Left ventricle myocardium superior (tissue), 1 donor: Measurements from ENCODE around the gene RLN3. TPM values are rescaled to one million over a fixed set of nuclear protein-coding genes. Genes with fewer than 3 reads are reported as not detected.

Experiments
- ATAC-seq: fragments of 200-7000 bp; cut with Tn5 transposase; one replicate; pipeline ENCODE4 v1.9.1; 2020; ENCODE audit warnings: mild to moderate bottlenecking, moderate library complexity
- DNase-seq: peaks from one replicate; pipeline ENCODE4 v3.0.0-alpha.2; 2020
- intact Hi-C: fragments of 100-400 bp; cut with micrococcal nuclease; formaldehyde crosslinking; loops from one replicate; pipeline ENCODE4 v1.11.0; 2022
- total RNA-seq: library from RNA; stranded (reverse); fragmentation: NEBNext Ultra II Directional; extraction: Animal tissue kit (Norgen Biotek cat#: 25700); gene quantifications from one replicate; pipeline ENCODE4 v1.2.1, GENCODE V29; 2021
- donor health status: DM: no; HTN: yes; CAD: no; lungs with severe emphysema.

Gene RLN3
- total RNA-seq, 1 donor from 2014 or later, result not detected

- no peak for DNase-seq
- no peak for ATAC-seq
These were observed 34.2 kb upstream of the RLN3 start for GRCh38 chr19:13993590-13994300.

GRCh38 chr19:13995017-13995728 lies 32.8 kb upstream of the RLN3 start:
- DNase-seq, result peak; percentile 71
- intact Hi-C loops, result no loop called here
- peak; percentile 88 for ATAC-seq

More at GRCh38 chr19:13993590-13994300, 34.2 kb upstream of the RLN3 start:
- intact Hi-C loops, result no loop called here

DNA sequence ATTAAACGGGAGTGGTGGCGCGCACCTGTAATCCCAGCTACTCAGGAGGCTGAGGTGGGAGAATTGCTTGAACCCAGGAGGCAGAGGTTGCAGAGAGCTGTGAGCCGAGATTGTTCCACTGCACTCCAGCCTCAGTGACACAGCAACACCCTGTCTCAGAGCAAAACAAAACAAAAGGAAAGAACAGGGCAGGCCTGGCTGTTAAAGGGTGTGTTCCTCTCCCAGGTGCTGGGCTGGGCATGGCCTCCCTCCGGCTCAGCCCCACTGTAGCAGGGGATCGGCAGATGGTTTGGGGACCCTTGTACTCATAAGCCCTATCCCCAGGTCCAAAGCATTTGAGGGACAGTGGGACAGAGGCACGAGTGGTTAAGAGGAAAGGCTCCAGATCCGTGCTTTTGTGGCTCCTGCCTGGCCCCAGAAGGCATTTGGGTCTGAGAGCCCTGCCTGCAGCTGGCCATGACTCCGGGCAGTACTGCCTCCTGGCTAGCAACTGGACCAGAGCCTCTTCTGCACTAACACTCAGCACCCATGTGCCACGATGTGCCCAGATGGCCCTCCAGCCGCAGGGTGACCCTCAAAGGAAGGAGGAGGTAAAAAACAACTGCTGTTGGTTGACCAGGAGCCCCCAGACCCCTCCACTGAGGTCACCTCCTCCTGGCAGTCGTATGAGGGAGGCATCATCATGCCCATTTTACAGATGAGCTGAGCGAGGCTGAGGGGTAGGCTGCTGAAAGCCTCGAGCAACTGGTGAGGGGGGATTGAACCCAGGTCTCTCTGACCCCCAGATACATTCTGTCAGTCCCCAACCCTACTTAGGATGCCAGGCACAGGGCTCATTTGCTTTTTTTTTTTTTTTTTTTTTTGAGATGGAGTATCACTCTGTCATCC lies 31.8 kb upstream of the RLN3 start:
- DNase-seq (peak; percentile 10), ATAC-seq (no peak)
- intact Hi-C loops, result loop anchor here (2.0 kb wide), 1 partner anchor 43 kb away; the partner anchor contains the start of gene DCAF15

DNA sequence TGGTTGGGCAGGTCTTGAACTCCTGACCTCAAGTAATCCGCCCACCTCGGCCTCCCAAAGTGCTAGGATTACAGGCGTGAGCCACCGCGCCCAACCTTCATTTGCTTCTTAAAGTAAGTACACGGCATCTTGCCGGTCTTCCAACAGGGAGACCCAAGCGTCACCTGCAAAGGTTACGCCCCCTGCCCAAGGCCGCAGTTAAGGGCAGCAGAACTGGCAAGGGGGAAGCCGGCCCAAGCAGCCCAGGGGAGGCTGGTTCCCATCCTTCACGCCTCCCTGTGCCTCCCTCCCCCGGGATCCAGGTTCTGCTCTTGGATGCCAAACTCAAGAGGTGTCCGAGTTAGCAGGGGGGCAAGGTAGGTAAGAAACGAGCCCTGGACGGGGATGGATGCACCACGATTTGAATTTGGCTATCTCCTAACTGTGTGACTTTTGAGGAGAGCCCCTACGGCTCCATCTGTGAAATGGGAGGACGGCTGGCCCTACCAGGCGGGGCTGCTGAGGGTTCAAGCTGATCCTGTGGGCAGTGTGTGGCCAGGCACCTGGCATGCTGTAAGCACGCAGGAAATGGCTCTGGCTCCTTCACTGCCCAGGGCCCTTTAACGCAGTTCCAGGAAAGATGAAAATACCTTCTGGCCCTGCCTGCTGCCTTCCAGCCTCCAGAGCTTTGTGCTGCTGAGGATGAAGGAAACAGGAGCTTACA lies 30.9 kb upstream of the RLN3 start:
- peak; percentile 13 for DNase-seq
- no peak for ATAC-seq

DNA sequence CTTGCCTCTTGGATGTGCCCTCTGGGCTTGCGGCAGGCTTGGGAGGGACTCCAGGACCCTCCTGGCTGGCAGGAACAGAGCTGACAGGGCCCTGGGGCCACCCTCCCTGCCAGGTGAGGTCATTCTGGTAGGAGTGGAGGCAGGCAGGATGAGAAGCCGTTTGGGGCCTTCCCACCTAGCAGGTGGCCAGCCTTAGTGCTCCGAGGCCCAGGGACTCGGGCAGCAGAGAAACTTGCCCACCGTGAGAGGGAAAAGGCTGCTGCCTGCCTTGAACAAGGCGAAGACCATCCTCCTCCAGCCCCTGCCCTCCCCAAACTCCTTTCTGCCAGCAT lies 30.4 kb upstream of the RLN3 start:
- DNase-seq (no peak), ATAC-seq (no peak)
- intact Hi-C loops, result loop anchor here (2.0 kb wide), 1 partner anchor 45 kb away; the partner anchor contains the start of gene DCAF15

More for the DNA sequence above, 30.9 kb upstream of the RLN3 start:
- intact Hi-C loops, result loop anchor here (2.0 kb wide), 1 partner anchor 44 kb away; the partner anchor contains the start of gene DCAF15

DNA sequence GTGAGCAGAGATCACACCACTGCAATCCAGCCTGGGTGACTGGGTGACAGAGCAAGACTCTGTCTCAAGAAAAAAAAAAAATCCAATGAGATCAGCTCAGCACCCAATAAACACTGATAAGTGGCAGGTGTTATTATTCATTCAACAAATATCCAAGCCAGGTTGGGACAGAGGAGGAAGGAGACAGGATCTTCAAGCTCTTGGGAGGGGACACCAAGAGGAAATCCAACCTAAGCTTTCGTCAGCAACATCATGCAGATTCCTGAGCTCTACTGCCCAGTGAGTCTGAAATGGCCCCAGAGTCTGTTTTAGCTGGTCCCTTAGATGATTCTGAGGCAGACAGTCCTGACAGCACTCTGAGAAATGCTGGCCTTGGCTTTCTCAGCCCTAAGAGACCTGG lies 29.5 kb upstream of the RLN3 start:
- DNase-seq (no peak), ATAC-seq (no peak)
- intact Hi-C loops, result no loop called here

- intact Hi-C loops, result no loop called here
- ATAC-seq (no peak), DNase-seq (no peak)
These were observed 28.9 kb upstream of the RLN3 start for GRCh38 chr19:13999085-13999484.

DNA sequence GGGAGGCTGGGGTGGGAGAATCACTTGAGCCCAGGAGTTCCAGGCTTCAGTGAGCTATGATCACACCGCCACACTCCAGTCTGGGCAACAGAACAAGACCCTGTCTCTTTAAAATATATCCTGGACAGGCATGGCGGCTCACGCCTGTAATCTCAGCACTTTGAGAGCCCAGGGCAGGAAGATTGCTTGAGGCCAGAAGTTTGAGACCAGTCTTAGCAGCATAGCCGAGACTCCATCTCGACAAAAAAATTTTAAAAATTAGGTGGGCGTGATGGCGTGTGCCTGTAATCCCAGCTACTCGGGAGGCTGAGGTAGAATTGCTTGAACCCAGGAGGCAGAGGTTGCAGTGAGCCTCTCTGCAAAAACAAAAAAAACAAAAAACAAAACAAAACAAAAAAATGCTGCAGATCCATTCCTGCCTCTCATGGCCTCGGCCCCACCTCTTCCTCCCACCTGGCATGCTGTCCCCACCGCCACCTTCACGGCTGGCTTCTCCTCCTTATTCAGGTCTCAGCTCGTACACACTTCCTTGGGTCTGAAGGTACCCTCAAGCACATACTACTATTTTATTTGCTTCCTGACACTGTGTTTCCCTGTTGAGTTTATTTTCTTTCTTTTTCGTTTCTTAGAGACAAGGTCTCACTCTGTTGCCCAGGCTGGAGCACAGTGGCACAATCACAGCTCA lies 27.1 kb upstream of the RLN3 start:
- ATAC-seq, result no peak
- DNase-seq, result peak; percentile 5
- intact Hi-C loops, result no loop called here

GRCh38 chr19:14002571-14003250 lies 25.2 kb upstream of the RLN3 start:
- intact Hi-C loops, result no loop called here
- DNase-seq, result peak; percentile 27
- ATAC-seq, result no peak

DNA sequence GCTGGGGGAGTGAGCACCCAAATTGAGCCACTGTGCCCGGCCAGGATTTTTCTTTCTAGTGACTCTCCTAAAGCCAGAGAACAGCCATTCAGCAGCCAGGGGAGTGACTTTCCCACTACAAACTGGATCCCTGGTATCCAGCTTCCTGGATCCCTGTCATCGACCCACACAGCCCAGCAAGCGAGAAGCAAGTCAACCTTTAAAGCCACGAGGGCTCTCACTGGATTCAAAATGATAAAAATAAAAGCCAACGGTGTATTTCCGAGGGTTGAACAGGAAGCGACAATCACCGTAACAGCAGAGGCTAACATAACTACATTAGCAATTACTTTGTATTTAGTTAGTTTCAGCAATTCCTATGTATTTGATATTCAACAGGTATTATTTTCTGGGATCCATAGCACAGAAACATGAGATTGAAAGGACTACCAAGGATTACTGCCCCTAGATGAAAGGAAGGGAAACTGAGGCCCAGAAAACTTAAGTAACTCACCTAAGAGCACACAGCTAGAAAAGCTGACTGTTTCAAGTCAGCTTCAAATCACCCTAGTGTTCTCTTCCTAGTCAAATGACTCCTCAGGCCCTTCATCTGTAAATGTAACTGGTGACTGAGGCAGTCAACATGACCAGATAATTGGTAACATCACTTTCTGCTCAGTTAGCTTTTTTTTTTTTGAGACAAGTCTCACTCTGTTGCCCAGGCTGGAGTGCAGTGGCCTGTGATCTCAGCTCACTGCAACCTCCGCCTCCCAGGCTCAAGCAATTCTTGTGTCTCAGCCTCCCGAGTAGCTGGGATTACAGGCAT lies 24.5 kb upstream of the RLN3 start:
- DNase-seq, result peak; percentile 20
- no peak for ATAC-seq
- intact Hi-C loops, result no loop called here

DNA sequence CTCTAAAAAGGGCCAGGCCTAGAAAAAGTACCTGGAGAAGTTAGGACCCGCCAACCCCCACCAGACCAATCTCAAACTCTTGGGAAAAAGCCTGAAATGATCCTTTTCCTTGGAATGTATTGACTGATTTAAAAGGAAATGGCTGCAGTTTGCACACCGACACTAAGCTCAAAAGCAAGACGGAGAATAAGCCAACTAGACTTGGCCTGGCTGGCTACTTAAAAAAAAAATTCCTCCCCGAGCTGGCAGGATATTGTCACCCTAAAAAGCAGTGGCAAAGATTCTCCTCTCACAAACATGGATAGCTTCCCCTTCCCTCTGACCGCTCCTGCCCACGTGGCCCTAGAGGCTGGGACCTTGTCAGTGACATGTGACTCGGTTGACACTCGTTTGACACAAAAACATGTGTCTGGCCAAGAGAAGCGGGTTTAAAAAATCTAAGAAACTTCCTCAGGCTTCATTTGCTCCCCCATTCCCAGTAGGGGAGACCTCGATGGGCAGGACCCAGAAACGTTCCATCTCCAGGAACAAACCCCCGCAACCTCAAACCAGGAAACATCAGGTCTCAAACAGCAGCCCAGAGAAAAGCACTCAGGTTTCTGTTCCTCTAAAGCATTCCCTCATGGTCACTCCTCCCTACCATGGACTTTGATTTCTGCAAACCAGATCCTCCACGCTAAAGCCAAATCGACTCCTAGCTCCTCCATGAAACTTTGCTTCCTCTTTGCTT lies 23.2 kb upstream of the RLN3 start:
- ATAC-seq (no peak), DNase-seq (peak; percentile 70)
- intact Hi-C loops, result no loop called here

DNA sequence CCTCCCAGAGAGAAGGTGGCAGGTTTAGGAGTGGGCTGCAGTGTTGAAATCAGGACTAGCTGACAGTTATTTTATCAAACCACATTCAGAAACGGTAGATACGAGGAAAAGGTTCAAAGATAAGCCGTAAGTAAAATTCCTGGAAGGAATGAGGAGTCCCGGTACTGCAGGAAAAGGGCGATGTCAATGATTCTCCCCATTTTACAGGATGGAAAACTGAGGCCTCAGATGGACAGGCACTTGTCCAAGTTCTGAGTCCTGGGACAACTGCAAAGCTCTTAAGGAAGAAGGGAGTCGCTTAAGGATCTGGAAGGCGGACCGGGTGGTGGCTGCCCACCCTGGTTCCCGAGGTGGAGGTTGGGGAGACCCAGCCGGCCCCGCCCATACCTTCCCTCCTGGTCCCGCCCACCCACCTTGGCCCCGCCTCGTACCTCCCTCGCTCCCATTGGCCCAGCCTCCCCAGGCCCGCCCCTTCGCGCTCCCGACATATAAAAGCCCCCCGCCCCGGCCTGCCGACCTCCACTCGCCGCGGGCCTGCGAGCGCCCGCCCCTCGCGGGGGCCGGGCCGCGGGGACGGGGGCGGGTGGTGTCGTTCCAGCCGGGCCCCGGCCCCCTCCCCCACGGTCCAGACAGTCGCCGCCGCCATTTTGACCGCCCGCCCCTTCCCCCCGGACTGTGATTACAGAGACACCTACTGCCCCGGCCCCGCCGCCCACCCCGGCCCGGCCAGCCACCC lies 22.4 kb upstream of the RLN3 start:
- intact Hi-C loops, result no loop called here
- ATAC-seq, result peak; percentile 70
- peak; percentile 94 for DNase-seq

GRCh38 chr19:14006085-14006765 lies 21.7 kb upstream of the RLN3 start, which contains the start of gene RFX1:
Gene RFX1, minus strand, starts transcription at chr19:14006320. Its CDS starts 12,477 bp downstream, at chr19:13993843.
- intact Hi-C loops, result no loop called here
- DNase-seq, result peak; percentile 100
- peak; percentile 88 for ATAC-seq

DNA sequence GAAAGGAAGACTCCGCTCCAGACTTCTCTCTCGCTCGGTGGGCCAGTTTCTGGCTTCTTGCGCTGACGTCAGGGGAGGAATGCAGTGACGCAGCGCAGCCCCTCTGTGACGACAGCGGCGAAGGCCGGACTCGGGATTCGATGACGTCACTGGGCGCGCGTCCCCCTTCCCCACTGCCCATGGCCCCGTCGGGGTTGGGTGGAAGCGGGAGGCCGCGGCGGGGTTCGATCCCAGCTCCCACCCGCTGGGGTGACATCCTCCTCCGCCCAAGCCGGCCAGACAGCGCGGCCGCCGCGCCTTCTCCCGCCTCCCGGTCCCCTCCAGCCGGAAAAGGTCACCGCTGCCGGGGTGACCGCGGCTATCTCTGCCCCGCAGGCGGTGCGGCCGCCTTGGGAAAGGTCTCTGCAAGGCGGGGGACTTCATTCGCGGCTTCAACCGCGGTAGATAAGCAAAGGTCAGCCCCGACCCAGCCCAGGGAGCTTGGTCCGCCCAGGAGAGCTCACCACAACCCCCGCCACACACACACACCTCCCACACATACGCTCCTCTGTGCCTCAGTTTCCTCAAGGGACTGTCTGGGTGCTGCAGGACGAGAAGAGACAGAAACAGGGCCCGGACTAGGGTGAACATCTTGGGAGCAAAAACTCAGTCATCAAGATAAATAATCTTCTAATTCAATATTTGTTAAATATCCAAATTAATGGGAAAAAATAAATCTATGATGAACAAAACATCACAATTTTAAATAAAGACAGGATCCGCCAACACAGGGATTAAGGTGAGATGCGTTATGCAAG lies 21.0 kb upstream of the RLN3 start:
- intact Hi-C loops, result no loop called here
- ATAC-seq (peak; percentile 51), DNase-seq (peak; percentile 91)
